GM19463 (cell line): Measurements from ENCODE around the gene PPP3R1.
"Not testable (repeated sequence)": the region's sequence is repeated elsewhere in the genome, so short reads cannot be mapped to it uniquely, and the experiment has no call there.

Source experiments
- ATAC-seq: cut with Tn5 transposase; IDR thresholded peaks from one replicate; pipeline ENCODE4 v1.9.1; 2021; ENCODE audit warnings: mild to moderate bottlenecking, moderate library complexity; ENCODE audit not compliant: unreplicated experiment

Gene PPP3R1

DNA sequence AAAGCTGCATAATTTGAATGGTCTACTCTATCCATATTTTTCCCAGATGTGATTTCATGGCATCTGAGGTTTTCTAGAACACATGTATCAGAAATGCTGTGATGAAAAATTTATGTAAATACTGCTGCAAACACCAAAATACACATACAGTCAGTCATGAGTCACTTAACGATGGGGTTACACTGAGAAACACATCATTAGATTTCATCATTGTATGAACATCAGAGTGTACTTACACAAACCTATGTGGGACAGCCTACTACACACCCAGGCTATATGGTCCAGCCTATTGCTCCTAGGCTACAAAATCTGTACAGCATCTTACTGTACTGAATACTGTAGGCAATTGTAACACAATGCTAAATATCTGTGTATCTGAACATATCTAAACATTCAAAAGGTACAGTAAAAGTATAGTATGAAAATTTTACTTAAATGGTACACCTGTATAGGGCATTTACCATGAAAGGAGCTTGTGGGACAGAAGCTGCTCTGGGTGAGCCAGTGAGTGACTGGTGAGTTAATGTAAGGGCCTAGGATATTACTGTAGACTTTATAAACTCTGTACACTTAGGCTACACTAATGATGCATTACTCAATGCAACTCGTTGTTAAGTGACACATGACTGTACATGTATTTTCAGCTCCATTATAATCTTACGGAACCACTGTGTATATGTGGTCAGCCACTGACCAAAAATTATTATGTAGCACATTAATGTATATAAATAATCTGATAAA, 61.2 kb downstream of the PPP3R1 start:
- ATAC-seq: no peak

DNA sequence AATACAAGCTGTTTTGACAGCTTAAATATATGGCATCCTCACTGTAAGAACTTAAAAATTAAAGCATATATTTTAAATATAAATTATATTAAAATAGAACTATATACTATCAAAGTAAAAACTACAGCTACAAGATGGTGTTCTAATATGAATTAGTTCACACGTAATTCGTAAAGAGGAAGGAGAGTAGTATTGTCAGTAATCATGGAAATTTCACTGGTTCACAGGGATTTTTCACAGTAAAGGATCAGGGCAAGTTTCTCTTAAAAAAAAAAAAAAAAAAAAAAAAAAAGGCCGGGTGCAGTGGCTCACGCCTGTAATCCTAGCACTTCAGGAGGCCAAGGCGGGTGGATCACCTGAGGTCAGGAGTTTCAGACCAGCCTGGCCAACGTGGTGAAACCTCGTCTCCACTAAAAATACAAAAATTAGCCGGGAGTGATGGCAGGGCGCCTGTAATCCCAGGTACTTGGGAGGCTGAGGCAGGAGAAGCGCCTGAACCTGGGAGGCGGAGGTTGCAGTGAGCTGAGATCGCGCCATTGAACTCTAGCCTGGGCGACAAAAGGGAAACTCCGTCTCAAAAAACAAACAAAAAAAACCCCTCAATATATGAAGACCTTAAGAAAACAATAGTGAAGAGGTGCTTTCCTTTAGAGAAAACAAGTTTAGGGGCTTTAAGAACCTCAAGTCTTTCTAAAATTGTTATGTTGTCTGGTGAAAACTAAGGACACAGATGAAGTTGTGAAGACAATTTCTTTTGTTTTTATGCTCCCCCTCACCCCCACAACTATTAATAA, 62.1 kb downstream of the PPP3R1 start:
- no peak for ATAC-seq

DNA sequence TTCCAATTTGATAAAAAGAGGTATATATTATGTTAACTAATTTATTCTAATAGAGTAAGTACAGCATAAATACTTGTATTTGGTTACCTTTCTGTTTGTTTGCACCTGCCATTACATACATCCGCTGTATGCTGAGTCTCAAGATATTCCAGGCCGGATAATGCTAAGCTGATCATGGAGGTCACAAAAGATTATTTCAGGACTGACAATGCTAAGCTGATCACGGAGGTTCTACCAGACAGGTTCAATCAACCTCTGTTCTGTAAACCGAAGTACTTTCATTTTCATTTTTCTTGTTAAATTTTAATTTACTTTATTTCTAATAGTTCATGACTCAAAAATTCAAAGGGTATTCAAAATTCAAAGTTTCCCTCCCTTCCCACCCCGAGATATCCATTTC, 63.5 kb downstream of the PPP3R1 start:
- ATAC-seq: no peak

DNA sequence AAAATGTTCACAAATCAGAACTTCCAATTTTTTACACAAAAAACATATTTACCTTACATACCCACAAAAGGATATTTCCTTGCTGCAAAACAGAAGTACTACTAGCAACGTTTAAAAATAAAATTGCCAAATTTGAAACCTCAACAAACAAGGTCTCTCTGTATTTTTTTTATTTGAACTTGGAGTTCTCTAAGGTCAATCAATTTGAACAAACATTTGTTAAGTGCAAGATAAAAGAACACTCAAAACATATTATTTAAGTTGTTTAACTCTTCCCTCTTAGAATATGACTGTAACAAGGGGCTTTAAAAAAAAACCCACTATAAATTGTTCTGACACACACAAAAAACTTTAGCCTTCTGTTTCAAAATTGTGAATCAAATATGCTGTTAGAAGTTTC, 65.0 kb downstream of the PPP3R1 start:
- no peak for ATAC-seq

DNA sequence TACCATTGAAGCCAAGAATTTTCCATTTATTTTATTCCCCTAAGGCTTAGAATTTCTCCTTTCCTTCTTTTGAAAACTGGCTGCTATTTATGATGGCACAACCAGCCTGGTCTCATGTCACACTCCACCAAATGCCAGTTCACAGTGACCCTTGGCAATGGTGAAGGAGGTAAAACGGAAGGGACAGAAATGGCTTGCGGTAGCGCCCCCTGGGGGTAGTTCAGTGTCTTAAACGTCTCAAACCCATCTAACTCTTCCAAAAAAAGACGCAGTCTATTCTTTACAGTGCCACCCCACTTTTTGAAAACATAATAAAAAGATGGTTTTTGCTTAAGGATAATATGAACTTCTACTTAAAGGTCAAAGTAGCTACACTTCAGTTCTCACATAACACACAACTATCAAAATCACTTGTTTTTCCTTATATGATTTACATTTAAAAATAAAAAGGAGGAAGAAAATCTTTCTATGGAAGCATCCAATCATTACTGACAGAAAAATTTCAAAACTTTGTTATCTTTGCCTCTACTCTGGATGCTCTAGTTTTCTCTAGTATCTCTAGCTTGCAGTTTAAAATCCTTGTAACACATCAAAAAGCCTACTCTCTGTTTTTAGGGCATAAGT, 66.7 kb downstream of the PPP3R1 start:
- ATAC-seq: peak; percentile 42

DNA sequence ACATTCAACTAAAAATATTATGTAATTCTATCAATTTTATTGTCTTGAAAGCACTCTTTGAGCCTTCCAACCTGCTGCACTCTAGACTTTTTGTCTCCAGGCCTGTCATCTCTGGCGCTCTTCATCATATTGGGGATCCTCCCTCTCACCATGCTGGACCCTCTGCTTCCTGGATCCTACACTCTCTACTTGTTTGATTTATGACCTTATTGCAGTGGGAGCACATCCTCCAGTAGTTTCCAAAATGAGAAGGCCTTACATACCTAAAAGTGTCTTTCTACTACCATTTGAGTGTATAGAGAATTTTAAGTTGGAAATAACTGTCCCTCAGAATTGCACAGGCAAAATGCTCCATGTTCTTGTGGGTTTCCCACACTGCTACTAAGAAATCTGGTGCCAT, 69.4 kb downstream of the PPP3R1 start:
- no peak for ATAC-seq

DNA sequence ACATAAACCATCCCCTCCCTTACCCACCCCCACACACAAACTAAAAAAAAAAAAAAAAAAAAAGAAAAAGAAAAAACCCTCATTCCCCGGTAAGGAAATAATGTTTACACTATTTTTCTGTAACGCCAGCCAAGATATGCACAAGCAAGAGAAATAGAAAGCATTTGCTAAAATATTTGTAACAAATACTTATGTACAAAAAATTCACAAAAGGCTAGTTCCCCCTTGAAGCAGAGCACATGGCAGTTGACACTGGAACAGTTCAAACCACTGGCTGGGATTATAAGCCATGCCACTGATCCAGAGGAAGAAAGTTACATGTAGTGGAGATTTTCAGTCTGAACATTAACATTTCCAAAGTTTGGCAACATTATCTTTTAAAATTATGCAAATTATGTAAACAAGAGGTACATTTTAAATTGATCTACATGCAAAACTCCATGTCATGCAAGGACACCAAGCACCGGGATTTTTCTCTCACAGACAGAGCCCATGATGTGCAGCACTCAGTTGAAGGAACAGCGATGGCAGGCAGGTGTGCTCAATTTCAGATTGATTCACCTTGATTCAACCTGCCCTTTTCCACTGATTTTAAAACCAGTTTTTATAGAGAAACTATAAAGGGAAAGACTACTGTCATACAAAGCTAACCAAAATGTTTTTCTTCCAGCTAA, 73.2 kb downstream of the PPP3R1 start:
- ATAC-seq: no peak

DNA sequence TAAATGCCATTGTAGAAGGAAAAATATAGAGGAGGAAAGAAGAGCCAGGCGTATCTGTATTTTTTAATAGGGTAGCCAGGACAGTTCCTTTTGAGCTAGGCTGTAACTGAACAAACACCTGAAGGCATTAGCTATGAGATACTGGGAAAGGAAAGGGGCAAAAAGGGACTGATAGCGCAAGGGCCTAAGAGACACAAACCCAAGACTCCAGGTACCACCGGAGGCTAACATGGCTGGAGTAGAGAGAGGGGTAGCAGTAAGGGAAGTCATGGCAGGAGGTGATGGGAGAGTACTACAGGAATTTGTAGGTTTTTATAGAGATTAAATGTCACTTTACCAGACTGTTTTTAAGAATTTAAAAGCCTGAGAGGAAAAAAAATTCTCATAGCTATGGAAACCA, 73.9 kb downstream of the PPP3R1 start:
- ATAC-seq: no peak

DNA sequence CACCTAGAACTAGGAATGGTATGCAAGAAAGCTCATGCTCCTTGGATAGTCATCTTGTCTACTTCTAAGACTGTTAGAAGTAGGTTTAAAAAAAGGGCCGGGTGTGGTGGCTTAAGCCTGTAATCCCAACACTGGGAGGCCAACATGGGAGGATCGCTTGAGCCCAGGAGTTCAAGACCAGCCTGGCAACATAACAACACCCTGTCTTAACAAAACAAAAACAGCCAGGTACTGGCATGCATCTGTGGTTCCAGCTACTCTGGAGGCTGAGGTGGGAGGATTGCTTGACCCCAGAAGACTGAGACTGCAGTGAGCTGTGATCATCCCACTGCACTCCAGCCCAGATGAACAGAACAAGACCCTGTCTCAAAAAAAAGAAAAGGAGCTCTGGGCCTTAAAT, 74.8 kb downstream of the PPP3R1 start:
- no peak for ATAC-seq

DNA sequence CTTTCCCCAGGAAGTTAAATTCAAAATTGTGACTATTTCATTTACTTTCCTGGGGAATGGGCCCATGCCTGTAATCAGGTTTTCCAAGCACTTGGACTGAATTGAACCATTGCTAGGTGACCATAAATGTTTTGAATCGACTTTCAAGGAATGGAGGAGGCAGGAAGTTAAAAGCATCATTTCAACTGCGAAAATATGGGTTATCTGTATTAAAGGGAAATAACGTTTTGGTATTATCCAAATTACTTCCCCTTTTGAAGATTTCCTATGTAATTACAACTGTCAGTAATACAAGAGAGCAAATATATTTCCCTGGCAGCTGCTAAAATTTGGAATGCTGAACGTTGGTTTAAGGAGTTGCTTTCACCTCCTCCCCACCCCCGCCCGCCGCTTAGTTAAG, 75.7 kb downstream of the PPP3R1 start:
- no peak for ATAC-seq

DNA sequence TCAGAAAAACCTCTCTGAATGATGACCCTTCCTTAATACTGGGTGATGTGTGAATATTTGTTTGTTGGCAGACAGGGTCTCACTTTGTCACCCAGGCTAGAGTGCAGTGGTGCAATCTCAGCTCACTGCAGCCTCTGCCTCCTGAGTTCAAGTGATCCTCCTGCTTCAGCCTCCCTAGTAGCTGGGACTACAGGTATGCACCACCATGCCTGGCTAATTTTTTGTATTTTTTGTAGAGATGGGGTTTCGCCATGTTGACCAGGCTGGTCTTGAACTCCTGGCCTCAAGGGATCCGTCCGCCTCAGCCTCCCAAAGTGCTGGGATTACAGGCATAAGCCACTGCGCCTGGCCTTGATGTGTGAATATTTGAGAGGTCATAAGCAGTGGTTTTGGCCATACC, 77.1 kb downstream of the PPP3R1 start:
- not testable (repeated sequence) for ATAC-seq

DNA sequence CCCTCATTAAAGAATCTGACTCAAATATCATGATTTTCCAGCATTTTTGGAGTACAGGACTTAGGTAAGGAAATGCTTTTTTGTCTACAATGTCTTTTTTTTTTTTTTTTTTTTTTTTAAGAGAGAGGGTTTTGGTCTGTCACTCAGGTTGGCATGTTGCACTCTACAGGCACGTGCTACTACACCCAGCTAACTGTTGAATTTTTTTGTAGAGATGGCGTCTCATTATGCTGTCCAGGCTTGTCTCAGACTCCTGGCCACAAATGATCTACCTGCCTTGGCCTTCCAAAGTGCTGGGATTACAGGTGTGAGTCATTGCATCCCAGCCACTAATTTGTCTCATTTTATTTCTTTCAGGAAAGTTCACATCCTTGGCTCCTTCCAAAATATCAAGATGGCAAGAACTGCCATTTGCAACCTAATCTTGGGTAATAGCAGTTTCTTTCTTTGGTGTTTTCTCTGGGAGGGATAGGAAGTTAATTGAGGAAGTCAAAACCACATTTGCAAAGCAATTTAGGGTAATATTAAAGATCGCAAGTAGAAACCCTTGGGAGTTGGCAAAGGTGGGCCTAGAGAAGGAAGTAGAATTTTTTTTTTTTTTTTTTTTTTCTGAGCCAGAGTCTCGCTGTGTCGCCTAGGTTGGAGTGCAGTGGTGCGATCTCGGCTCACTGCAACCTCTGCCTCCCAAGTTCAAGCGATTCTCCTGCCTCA, 79.2 kb downstream of the PPP3R1 start:
- ATAC-seq: no peak

DNA sequence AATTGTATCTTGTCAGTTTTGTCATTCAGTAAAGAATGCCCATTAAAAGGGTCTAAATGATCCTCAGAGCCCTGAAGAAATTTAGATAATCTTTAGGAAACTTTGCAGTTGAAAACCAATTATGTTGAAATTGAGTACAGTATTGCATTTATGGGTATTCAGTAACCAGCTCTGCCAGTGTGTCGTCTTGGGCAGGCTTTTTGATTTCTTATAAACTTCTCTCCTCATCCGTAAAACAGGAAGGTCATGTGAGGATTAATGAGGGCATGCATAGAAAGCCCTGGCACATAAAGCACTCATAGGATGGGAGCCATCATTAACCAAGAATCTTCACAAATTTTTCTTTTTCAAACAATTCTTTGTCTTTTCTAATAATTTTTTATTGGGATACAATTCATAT, 79.8 kb downstream of the PPP3R1 start:
- no peak for ATAC-seq

DNA sequence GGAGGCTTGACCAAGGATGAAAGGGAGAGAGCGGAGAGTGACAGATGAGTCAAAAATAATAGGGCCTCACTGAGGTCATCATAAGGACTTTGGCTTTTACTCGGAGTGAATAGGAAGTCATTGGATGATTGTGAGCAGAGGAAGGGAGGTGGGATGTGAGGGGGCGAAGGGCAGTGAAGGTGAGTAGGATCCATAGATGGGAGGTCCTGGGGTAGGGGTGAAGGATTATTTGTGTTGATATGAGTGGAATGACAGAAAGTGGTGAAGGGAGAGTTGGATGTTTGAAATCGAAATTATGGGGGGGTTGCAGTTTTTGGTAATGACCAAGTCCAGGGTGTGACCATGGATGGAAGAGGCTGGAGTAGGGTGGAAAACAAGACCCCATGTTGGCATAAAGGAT, 80.6 kb downstream of the PPP3R1 start:
- ATAC-seq: no peak

DNA sequence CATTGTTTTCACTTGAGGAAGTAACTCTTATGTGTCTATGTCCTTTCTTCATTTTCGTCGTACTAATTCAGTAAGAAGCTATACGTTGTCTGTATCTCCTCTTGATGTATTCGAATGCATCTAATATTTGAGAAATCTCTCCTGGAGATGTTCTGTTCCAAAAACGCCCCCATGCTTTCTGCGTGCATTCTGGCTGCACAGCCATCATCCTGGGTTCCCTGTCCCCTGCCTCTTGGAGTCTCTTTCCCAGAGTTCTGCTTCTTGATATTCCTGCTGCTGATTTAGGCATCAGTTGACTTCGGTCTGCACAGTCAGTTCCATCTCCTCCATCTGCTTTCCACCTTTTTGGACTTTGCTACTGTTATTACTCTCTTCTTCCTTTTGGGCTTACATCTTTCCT, 81.2 kb downstream of the PPP3R1 start:
- ATAC-seq: no peak

DNA sequence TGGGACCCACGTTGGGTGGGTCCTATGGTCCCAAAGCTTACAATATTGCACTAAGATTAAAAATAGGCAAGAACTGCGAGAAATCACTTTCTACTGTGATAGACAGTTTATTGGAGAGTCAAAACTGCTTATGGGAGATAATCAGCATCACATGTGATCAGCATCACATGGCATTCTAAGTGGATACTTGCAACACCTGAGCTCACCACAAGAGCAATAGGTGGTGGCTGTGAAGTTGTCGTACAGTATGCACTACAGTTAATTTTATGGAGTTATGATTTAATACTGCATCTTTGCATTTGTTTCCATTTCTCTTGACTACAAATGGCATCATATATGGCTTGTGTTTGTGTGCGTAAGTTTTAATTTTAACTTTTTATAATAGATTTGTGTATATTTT, 83.0 kb downstream of the PPP3R1 start:
- no peak for ATAC-seq

DNA sequence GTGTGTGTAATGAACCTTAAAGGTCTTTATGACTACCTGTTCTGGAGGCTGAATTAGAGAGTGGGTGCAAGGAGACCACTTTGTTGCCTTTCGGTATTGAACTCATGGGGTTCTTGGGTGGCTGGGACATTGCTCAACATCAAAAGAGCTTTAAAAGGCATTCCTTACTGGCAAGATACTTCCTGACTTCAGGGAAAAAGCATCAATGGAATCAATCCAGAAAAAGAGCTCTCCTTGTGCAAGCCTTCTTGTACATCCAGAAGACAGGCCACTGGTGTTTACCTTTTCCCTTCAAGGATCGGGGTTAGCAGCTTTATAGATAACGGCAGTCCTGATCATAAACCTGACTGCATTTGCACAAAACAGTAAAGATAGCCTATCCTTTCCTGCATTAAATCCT, 85.1 kb downstream of the PPP3R1 start:
- no peak for ATAC-seq

DNA sequence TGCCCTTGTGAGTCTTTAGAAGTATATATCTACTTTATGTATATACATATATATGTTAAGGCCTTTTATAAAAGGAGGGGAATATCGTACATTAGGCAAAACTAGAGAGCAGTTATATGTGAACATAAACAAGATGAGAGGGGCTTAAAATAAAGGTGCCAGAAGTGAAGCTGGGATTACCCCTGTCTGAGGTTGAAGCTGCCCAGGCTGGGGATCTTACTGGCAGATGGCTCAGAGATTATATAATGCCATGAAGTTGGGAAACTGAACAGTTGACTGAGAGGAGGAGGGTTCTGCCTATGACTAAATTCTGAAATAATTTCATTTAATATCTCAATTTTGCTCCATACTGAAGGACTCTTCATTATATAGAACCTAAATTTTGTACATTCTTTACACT, 88.7 kb downstream of the PPP3R1 start:
- ATAC-seq: no peak

DNA sequence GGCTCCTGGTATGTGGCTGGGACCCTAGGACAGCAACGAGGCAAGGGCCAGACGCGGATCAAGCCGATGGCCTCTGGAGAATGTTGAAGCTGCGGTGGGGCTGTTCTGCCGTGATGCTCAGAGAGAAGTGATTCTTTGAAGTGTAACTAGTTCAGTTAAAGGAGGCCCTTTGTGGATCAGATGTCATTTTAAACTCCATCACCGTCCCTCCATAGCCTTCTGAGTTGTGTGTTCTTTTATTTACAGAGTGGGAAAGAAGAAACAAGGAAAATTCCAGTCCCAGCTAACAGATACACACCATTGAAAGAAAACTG, 94.2 kb downstream of the PPP3R1 start:
- ATAC-seq: no peak

DNA sequence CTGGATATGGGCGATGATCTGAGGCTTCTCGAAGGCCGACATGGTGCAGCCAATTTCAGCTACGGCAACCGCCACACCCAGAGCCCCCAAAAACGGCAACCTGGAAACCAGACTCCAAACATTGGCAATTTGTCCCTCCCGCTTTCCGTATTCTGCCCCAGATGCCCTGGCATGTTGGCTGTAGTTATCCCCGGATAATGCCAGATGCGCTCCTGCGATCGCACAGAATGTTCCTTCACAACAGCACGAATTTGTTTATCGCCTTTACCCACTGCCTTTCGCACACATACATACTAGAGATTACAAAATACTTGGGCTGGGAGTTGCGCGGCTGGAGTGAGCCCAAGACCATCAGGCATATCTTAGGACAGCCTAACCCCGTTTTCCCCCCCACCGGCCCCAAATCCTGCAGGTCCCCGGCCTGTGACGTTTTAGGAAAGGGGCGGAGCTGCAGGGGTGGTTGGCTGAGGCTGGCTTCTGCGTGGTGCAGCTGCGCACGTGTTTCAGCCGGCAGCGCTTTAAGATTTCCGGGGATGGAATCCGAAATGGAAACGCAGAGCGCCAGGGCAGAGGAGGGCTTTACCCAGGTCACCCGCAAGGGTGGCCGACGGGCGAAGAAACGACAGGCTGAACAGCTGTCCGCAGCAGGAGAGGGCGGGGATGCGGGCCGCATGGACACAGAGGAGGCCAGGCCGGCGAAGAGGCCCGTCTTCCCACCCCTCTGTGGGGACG, 94.8 kb downstream of the PPP3R1 start, which contains the start of gene PNO1:
Gene PNO1, plus strand, starts transcription at position 487 of the 732 bp plus-strand sequence. Its CDS starts 47 bp downstream, at position 534.
- ATAC-seq: peak; percentile 95
